GM13976 (cell line): ENCODE measurements around the gene SUPT3H.
"Not testable (repeated sequence)": the region's sequence is repeated elsewhere in the genome, so short reads cannot be mapped to it uniquely, and the experiment has no call there.

Experiments used
- DNase-seq: peaks from one replicate; pipeline ENCODE4 v3.0.0; 2012; ENCODE audit warnings: low spot score
- in situ Hi-C: fragments of 300-500 bp; cut with MboI; formaldehyde crosslinking; loops from one replicate; pipeline ENCODE4 v1.12.0; 2022; ENCODE audit warnings: low sequenced_read_pairs, mixed read lengths, inconsistent platforms; ENCODE audit not compliant: unreplicated experiment
- TF ChIP-seq, protein P1 (sequence below): IDR thresholded peaks from 2 replicates; pipeline ENCODE4 v1.5.1; 2012; ENCODE audit warnings: borderline replicate concordance, mild to moderate bottlenecking; ENCODE audit not compliant: insufficient read depth; ENCODE audit errors: extremely low read depth, missing control alignments, control extremely low read depth

Gene SUPT3H

DNA sequence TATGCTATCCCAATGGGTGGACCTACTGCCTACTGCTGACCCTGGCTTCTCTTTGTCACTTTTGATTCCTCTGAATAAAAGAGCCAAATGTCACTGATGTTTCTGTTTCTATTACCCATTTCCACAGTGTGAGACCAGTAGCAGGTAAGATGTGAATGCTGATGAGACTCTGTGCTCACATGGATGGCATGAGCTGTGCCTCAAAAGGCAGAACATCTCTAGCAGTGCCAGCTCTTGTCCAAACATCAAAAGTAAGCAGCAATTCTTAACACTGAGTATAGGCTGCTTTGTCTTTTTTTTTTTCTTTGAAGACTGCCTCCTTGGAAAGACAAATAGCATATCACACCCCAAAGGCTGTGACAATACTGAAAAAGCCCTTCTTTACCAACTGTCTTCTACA, 508.8 kb downstream of the SUPT3H start:
- no peak for DNase-seq
- TF ChIP-seq, protein P1, sequence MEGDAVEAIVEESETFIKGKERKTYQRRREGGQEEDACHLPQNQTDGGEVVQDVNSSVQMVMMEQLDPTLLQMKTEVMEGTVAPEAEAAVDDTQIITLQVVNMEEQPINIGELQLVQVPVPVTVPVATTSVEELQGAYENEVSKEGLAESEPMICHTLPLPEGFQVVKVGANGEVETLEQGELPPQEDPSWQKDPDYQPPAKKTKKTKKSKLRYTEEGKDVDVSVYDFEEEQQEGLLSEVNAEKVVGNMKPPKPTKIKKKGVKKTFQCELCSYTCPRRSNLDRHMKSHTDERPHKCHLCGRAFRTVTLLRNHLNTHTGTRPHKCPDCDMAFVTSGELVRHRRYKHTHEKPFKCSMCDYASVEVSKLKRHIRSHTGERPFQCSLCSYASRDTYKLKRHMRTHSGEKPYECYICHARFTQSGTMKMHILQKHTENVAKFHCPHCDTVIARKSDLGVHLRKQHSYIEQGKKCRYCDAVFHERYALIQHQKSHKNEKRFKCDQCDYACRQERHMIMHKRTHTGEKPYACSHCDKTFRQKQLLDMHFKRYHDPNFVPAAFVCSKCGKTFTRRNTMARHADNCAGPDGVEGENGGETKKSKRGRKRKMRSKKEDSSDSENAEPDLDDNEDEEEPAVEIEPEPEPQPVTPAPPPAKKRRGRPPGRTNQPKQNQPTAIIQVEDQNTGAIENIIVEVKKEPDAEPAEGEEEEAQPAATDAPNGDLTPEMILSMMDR = no peak
- in situ Hi-C loops = no loop called here

DNA sequence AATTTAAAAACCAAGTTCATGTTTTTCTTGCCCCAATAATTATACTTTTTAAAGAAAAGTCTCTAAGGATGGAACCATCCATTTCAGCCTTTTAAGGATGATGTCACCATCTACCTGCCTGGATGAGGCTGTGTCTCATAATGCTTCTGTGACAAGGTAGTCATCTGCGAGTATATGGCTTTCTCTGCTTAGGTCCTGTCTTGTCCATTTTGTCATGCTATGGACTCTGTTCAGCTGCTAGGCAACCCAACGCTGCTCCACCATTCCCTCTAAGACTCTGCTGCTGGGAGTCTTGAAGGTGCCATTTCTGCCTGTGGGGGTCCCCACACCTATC, 509.4 kb downstream of the SUPT3H start:
- in situ Hi-C loops = no loop called here
- DNase-seq = no peak
- TF ChIP-seq, protein P1 = no peak

DNA sequence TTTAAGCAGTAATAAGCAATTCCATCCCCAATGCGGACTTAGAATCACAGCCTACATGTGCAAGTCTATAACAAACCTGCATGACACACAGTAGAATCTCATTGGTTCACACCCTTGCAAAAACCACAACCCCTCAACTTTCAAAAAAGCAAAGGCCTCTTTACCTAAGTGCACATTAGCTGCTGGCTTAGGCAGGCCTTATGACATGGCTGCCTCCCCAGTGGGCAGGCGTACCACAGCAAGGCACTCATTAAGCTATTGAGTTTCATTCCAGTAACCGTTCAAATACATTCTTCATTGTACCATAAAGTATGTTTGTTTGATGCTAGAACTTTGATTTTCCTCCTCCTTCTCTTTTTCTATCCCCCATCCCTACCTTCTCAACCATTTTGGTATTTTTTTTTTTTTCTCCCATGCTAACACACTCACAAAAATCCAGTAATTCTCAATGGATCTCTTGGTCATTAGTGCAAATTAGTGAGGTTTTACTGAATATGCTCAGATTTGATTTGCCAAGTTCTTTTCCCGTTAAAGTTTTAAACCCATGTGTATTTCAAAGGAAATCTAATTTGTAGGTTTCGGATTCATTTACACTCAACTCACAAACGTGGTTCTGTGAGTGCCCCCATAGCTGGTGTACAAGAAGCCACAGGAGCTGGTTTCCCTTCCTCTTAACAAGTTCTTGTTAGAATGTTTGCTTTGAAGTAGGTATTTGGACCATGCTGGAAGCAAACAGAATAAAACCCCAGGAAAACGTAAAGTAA, 510.0 kb downstream of the SUPT3H start:
- TF ChIP-seq, protein P1 = no peak
- in situ Hi-C loops = no loop called here

DNA sequence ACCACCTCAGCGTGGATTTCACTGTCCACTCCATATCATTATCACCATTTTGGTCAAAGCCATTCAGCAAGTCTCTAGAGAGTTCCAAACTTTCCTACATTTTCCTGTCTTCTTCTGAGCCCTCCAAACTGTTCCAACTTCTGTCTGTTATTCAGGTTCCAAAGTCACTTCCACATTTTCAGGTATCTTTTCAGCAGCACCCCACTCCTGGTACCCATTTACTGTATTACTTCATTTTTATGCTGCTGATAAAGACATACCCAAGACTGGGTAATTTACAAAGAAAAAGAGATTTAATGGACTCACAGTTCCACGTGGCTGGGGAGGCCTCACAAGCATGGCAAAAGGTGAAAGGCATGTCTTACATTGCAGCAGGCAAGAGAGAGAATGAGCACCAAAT, 512.5 kb downstream of the SUPT3H start:
- in situ Hi-C loops, DNase-seq: not testable (repeated sequence)

More for the DNA sequence above, 510.0 kb downstream of the SUPT3H start:
- DNase-seq = peak; percentile 36

DNA sequence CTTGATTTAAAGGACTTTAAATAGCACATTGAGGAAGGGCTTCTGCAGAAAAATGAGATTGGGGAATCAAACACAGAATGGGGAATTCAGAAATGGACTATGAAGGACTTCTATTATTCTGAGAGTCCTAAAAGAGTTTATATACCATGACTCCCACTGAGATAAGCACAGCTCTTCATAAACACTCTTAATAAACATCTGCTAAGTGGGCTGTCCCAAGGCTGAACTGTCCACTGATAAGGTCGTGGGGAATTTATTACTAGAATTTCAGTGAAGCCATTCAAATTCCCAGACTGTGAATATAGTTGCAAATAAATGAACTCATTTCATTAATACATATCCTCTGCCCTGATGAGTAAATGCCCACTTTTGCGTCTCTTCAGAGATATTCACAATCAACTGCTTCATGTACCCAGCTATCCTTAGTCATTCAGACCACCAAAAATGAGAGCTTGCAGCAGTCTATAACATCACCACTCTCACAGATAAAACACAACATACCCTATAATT, 517.8 kb downstream of the SUPT3H start:
- TF ChIP-seq, protein P1 = no peak
- in situ Hi-C loops = no loop called here
- no peak for DNase-seq

DNA sequence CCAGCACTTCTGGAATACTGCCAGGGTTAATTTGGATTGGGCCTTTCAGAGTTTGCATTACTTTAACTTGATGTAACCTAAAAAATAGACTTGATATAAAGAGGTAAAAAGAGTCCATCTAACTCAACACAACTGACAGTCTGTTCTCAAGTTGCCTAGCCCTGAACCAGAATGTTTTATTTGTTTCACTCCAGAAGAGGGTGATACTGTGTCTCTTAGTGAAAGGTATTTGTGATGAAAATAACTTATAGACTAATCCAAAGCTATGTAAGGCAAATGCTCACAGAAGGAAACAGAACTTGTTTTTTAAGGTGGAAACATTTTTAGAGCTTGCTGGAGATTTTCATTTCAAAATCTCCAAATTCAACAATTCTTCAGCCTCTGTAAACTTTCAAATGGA, 518.7 kb downstream of the SUPT3H start:
- TF ChIP-seq, protein P1 = no peak
- in situ Hi-C loops = no loop called here

DNA sequence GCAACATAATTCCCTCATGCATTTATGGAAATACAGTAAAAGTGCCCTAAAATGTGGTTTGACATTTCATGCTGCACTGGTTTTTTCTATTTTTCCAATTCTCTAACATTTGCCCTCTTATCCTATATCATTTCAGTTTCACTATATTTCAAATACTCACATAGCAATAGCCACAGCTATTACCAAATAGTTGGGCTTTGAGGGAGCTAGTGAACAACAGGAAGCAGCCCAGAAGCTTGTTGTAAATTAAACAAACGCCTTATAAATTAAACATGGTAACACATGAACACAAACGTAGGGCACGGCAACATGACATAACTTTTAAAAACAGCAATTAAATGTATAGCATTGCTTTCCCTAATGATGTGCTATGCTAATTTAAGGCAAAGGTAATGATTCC, 521.3 kb downstream of the SUPT3H start:
- TF ChIP-seq, protein P1 = no peak
- no peak for DNase-seq
- in situ Hi-C loops = no loop called here

More for the DNA sequence above, 518.7 kb downstream of the SUPT3H start:
- no peak for DNase-seq
